Hematopoietic multipotent progenitor cell treated with erythropoietin and hydrocortisone succinate and interleukin-3 and kit ligand, for 4 days (in vitro differentiated cells): ENCODE measurements around the gene TBC1D25.

Experiments used
- DNase-seq: peaks from one replicate; pipeline ENCODE4 v3.0.0-alpha.2; 2015

TBC1D25 gene

GRCh38 chrX:48611703-48612102, 72.2 kb downstream of the TBC1D25 start:
- no peak for DNase-seq
